GM12878 (cell line): ENCODE measurements around the gene ZNF335. TPM values are rescaled to one million over a fixed set of nuclear protein-coding genes. Genes with fewer than 3 reads are reported as not detected.

Experiments used
- ATAC-seq: fragments of 200-7000 bp; cut with Tn5 transposase; 3 replicates; pipeline ENCODE4 v1.9.1; 2020; ENCODE audit warnings: mild to moderate bottlenecking, moderate library complexity
- BruUV-seq: library from RNA; stranded (reverse); fragments of 400-500 nt; replicated peaks from 2 replicates; lab custom pipeline; 2021; lab: Mats Ljungman, UMichigan
- CTCF ChIA-PET: fragments of 300-600 bp; sonication (Branson Sonifier 250); formaldehyde crosslinking; extraction: SDS; loops from one replicate; lab custom pipeline; 2021; ENCODE audit warnings: inconsistent platforms; lab: Yijun Ruan, JAX
- POLR2A ChIA-PET: fragments of 350-600 bp; formaldehyde crosslinking; extraction: SDS; loops from one replicate; lab custom pipeline; 2021; ENCODE audit warnings: inconsistent platforms; lab: Charles Lee
- RAD21 ChIA-PET: fragments of 300-600 bp; sonication (Branson Sonifier 250); formaldehyde crosslinking; loops from one replicate; lab custom pipeline; 2023; ENCODE audit warnings: antibody characterized with exemption; ENCODE audit not compliant: unreplicated experiment; lab: Charles Lee
- SMC1A ChIA-PET: fragments of 300-600 bp; sonication (Branson Sonifier 250); formaldehyde crosslinking; loops from one replicate; lab custom pipeline; 2023; ENCODE audit not compliant: unreplicated experiment, uncharacterized antibody; lab: Charles Lee
- DNase-seq: peaks from one replicate; pipeline ENCODE4 v3.0.0-alpha.2; 2011; ENCODE audit warnings: low read depth, low spot score
- FAIRE-seq: peaks from 3 replicates; lab custom pipeline; 2011; peaks lifted over from hg19 to GRCh38; lab: Jason Lieb, UNC
- H2AFZ ChIP-seq: 2 replicates; pipeline ENCODE4 v1.6.0; 2011; ENCODE audit warnings: low read depth, low read length, control low read depth; ENCODE audit not compliant: control insufficient read depth
- H3K27ac ChIP-seq: 2 replicates; pipeline ENCODE4 v1.5.1; 2011; ENCODE audit warnings: control low read depth; ENCODE audit not compliant: control insufficient read depth, insufficient read depth
- H3K27me3 ChIP-seq, 2 experiments: replicated peaks in 1 of 2; 2 replicates each; pipeline versions ENCODE4 v1.6.0 to v1.6.1; 2011; ENCODE audit warnings: low read length in 1 of 2; ENCODE audit not compliant: control insufficient read depth in 2 of 2, insufficient read depth in 2 of 2
- H3K36me3 ChIP-seq, 2 experiments: 2 replicates each; pipeline ENCODE4 v1.5.1; 2011; ENCODE audit warnings: low read length in 1 of 2; ENCODE audit not compliant: control insufficient read depth in 2 of 2, insufficient read depth in 2 of 2
- H3K4me1 ChIP-seq: 2 replicates; pipeline ENCODE4 v1.6.1; 2011; ENCODE audit warnings: mild to moderate bottlenecking, low read length, moderate library complexity, mixed read lengths; ENCODE audit not compliant: control insufficient read depth, insufficient read depth
- H3K4me2 ChIP-seq: 2 replicates; pipeline ENCODE4 v1.6.0; 2011; ENCODE audit warnings: control low read depth; ENCODE audit not compliant: control insufficient read depth, insufficient read depth
- H3K4me3 ChIP-seq: fragments of 200-600 bp; sonication (generic); 2 replicates; pipeline ENCODE4 v1.5.1; 2016
- H3K79me2 ChIP-seq: 2 replicates; pipeline ENCODE4 v1.6.0; 2011; ENCODE audit warnings: low read length; ENCODE audit not compliant: control insufficient read depth, insufficient read depth
- H3K9ac ChIP-seq: 2 replicates; pipeline ENCODE4 v1.8.0; 2011; ENCODE audit warnings: low read length, control low read depth, mixed read lengths; ENCODE audit not compliant: control insufficient read depth, insufficient read depth
- H3K9me3 ChIP-seq: replicated peaks from 3 replicates; pipeline ENCODE4 v1.5.1; 2011; ENCODE audit warnings: mild to moderate bottlenecking, low read length; ENCODE audit not compliant: control insufficient read depth, insufficient read depth
- H4K20me1 ChIP-seq: 2 replicates; pipeline ENCODE4 v1.6.0; 2011; ENCODE audit not compliant: control insufficient read depth, insufficient read depth
- E2F4 ChIP-seq: IDR thresholded peaks from 2 replicates; pipeline ENCODE4 v1.6.1; 2012; ENCODE audit warnings: low read depth, low read length, improper control_type of control experiment
- NRF1 ChIP-seq: conservative IDR thresholded peaks from 2 replicates; pipeline ENCODE4 v1.6.1; 2011; ENCODE audit warnings: mild to moderate bottlenecking, low read depth, low read length, improper control_type of control experiment
- SIN3A ChIP-seq: IDR thresholded peaks from 2 replicates; pipeline ENCODE4 v1.6.1; 2012; ENCODE audit warnings: low read depth, low read length, improper control_type of control experiment
- WGBS: methylation state at CpG from one replicate; pipeline ENCODE4 v1.1.6; 2016; ENCODE audit warnings: low lambda C conversion rate; ENCODE audit not compliant: insufficient replicate concordance, insufficient coverage; ENCODE audit errors: missing lambda C conversion rate; 5-methylcytosine and 5-hydroxymethylcytosine counted together
- in situ Hi-C: fragments of 300-500 bp; cut with MboI; formaldehyde crosslinking; loops from 9 replicates; pipeline ENCODE4 v1.14.3; 2018; ENCODE audit warnings: mixed read lengths
- intact Hi-C: fragments of 100-400 bp; cut with micrococcal nuclease; formaldehyde crosslinking; loops from one replicate; pipeline ENCODE4 v1.14.2; 2022; ENCODE audit not compliant: unreplicated experiment
- polyA plus RNA-seq, 11 experiments: library from polyadenylated mRNA; depleted of rRNA in 4 of 11; unstranded in 6 of 11; stranded (reverse) in 5 of 11; fragments of >200 nt; fragmentation: Nextera tagmentation in 4 of 11; fragmentation: Illumina TruSeq in 1 of 11; extraction: Ambion mirVana in 4 of 11; extraction: Trizol in 1 of 11; gene quantifications; 1 replicate in 1 of 11; 2 replicates in 10 of 11; pipeline versions ENCODE4 v1.2.1 to v1.2.3, GENCODE V29; 2011 to 2016; ENCODE audit warnings: inconsistent platforms in 2 of 11, missing spikeins in 2 of 11, low read depth in 1 of 11
- total RNA-seq, 4 experiments: library from RNA; depleted of rRNA in 3 of 4; stranded (reverse); fragments of >200 nt in 3 of 4; fragmentation: Illumina TruSeq in 1 of 4; extraction: Trizol in 1 of 4; gene quantifications; 2 replicates each; pipeline versions ENCODE4 v1.2.1 to v1.2.3, GENCODE V29; 2013 to 2021

Gene ZNF335
- total and polyA plus RNA-seq, 10 of the 15 experiments (the other 5 are each of a cell fraction or from before 2014, with no cell fraction given): 0.74 to 30.1 (median 14.5) TPM

- Histone ChIP-seq H3K4me3 (no peak overlapping the region), H3K27me3 (no peaks in the 10 kb centered on the region), H2AFZ (no peak overlapping the region), H4K20me1 (no peaks in the 10 kb centered on the region), H3K4me2 (no peak overlapping the region), H3K79me2 (no peaks in the 10 kb centered on the region), H3K4me1 (peaks cover 9% of the 10 kb centered on the region), H3K27ac (no peak overlapping the region), H3K9me3 (no peaks in the 10 kb centered on the region), H3K36me3 (peaks cover 22 to 46% of the 10 kb centered on the region in 2 experiments), H3K9ac (no peak overlapping the region)
- no peak for DNase-seq
- SMC1A ChIA-PET: no interaction called here
- 98% methylated on average over 4 of the region's 4 CpGs for WGBS
- CTCF ChIA-PET: interaction anchor here (1.3 to 9.4 kb wide), 4 partner anchors 13 to 158 kb away, joined by 4 to 130 read pairs (median 62); partner anchors contain the start of gene ZNF335
- FAIRE-seq: no peak
- RAD21 ChIA-PET: interaction anchor here (1.4 to 6.3 kb wide), 2 partner anchors 23 to 159 kb away, joined by 3 to 66 read pairs; partner anchors contain the start of gene PCIF1
- in situ Hi-C loops: no loop called here
- TF ChIP-seq E2F4 (no peak), SIN3A (no peak), NRF1 (no peak)
- no peak for ATAC-seq
- intact Hi-C loops: no loop called here
- POLR2A ChIA-PET: interaction anchor here (0.7 to 1.4 kb wide), 5 partner anchors 9 to 24 kb away, joined by 3 to 5 read pairs (median 3); partner anchors contain the start of gene PCIF1
- BruUV-seq: no TSS peak
These were observed 13.4 kb downstream of the ZNF335 start for GRCh38 chr20:45958593-45958992.
